ENCODE results near the gene ATP1A4.

DNA sequence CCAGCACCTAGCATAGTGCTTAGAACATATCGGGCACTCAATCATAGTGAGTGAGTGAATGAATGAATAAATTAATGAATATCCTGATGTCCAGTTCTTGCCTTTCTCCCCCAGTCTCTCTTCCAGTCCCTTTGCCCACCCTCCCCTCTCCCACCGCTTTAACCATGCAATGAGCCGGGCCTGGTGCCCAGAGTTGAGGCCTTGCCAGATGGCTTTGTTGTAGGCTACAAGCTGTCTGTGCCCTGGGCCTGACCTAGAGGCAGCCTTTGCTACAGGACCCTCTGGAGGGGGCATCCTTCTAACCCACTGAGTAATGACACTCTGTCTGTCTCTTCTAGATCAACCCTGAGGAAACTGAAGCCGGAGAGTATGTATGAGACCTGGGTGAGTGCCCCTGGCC, 45.8 kb downstream of the ATP1A4 start:
- TF ChIP-seq POLR2AphosphoS5 (IDR thresholded peaks at IDR 0.05; ENCODE audit: borderline replicate concordance, low read depth, low read length) (no peak), EZH2 (IDR thresholded peaks at IDR 0.05) (no peak)
